K562 (cell line): Measurements from ENCODE around the gene SLC5A11. TPM values are rescaled to one million over a fixed set of nuclear protein-coding genes. Genes with fewer than 3 reads are reported as not detected.

Experiments used
- ATAC-seq: fragments of 200-7000 bp; cut with Tn5 transposase; 3 replicates; pipeline ENCODE4 v1.9.1; 2020; ENCODE audit warnings: moderate library complexity
- BruUV-seq: library from RNA; stranded (reverse); fragments of 400-500 nt; replicated peaks from 2 replicates; lab custom pipeline; 2021; lab: Mats Ljungman, UMichigan
- CTCF ChIA-PET: fragments of 300-600 bp; formaldehyde crosslinking; extraction: SDS; loops from one replicate; lab custom pipeline; 2021; ENCODE audit warnings: low intra/inter-chr PET ratio; lab: Yijun Ruan, JAX
- POLR2A ChIA-PET: fragments of 300-600, 350-650 bp; sonication (Branson Sonifier 250); formaldehyde crosslinking; extraction: SDS; loops from one replicate; lab custom pipeline; 2021; ENCODE audit warnings: antibody characterized with exemption, inconsistent platforms; lab: Yijun Ruan, JAX
- DNase-seq, 4 experiments: peaks; one replicate each; pipeline versions ENCODE4 v3.0.0 to v3.0.0-alpha.2; 2011 to 2018; ENCODE audit warnings: low spot score in 3 of 4, mixed read lengths in 3 of 4; ENCODE audit errors: extremely low read depth in 1 of 4
- FAIRE-seq: peaks from 2 replicates; lab custom pipeline; 2011; peaks lifted over from hg19 to GRCh38; lab: Jason Lieb, UNC
- H2AFZ ChIP-seq: 2 replicates; pipeline ENCODE4 v1.6.0; 2011; ENCODE audit warnings: low read depth, low read length, control low read depth, inconsistent platforms
- H3K27ac ChIP-seq: fragments of 200-600 bp; 3 replicates; pipeline ENCODE4 v1.8.0; 2011; ENCODE audit warnings: low read depth, mild to moderate bottlenecking, control low read depth, inconsistent platforms, low read length, moderate library complexity, mixed read lengths; ENCODE audit errors: extremely low read depth
- H3K27me3 ChIP-seq, 2 experiments: fragments of 300-600 bp in 1 of 2; 2 replicates in 1 of 2; 3 replicates in 1 of 2; pipeline versions ENCODE4 v1.6.0 to v1.8.0; 2011; ENCODE audit warnings: inconsistent platforms in 2 of 2, low read length in 2 of 2, mild to moderate bottlenecking in 1 of 2, mixed read lengths in 1 of 2, moderate library complexity in 1 of 2; ENCODE audit not compliant: control insufficient read depth in 2 of 2, insufficient read depth in 2 of 2
- H3K36me3 ChIP-seq: fragments of 300-600 bp; 3 replicates; pipeline ENCODE4 v1.8.0; 2011; ENCODE audit warnings: mild to moderate bottlenecking, low read length, inconsistent platforms; ENCODE audit not compliant: control insufficient read depth, insufficient read depth
- H3K4me1 ChIP-seq, 2 experiments: fragments of 200-600 bp in 1 of 2; replicated peaks in 1 of 2; 2 replicates in 1 of 2; 3 replicates in 1 of 2; pipeline versions ENCODE4 v1.5.1 to v1.8.0; 2011; ENCODE audit warnings: inconsistent platforms in 2 of 2, low read length in 2 of 2, mild to moderate bottlenecking in 1 of 2, mixed read lengths in 1 of 2, moderate library complexity in 1 of 2; ENCODE audit not compliant: control insufficient read depth in 2 of 2, insufficient read depth in 2 of 2
- H3K4me2 ChIP-seq: 2 replicates; pipeline ENCODE4 v1.6.1; 2011; ENCODE audit warnings: low read length, control low read depth, inconsistent platforms, mixed read lengths; ENCODE audit not compliant: insufficient read depth
- H3K4me3 ChIP-seq: fragments of 200-600 bp; sonication (generic), shearing (Covaris generic); 2 replicates; pipeline ENCODE4 v1.5.1; 2016; ENCODE audit warnings: control low read depth, inconsistent platforms
- H3K79me2 ChIP-seq: fragments of 200-600 bp; 3 replicates; pipeline ENCODE4 v1.8.0; 2011; ENCODE audit warnings: low read length, inconsistent platforms; ENCODE audit not compliant: control insufficient read depth, insufficient read depth
- H3K9ac ChIP-seq, 2 experiments: 2 replicates each; pipeline versions ENCODE4 v1.6.0 to v1.6.1; 2011; ENCODE audit warnings: low read depth in 2 of 2, low read length in 2 of 2, control low read depth in 1 of 2, inconsistent platforms in 1 of 2, mild to moderate bottlenecking in 1 of 2, mixed read lengths in 1 of 2; ENCODE audit not compliant: insufficient read depth in 1 of 2
- H3K9me1 ChIP-seq: one replicate; pipeline ENCODE4 v1.6.0; 2011; ENCODE audit warnings: inconsistent platforms, mild to moderate bottlenecking, low read length, moderate library complexity; ENCODE audit not compliant: control insufficient read depth, insufficient read depth
- H3K9me3 ChIP-seq: replicated peaks from 2 replicates; pipeline ENCODE4 v1.5.1; 2011; ENCODE audit warnings: low read depth, low read length, inconsistent platforms; ENCODE audit not compliant: control insufficient read depth, insufficient read depth
- H4K20me1 ChIP-seq: replicated peaks from 2 replicates; pipeline ENCODE4 v1.6.1; 2011; ENCODE audit warnings: low read length, inconsistent platforms, mixed read lengths; ENCODE audit not compliant: control insufficient read depth, insufficient read depth
- HIVEP1 ChIP-seq: fragments of 250-450 bp; sonication (Bioruptor Pico); IDR thresholded peaks from 2 replicates; pipeline ENCODE4 v1.4.0; 2020; ENCODE audit warnings: mild to moderate bottlenecking
- MCM5 ChIP-seq: fragments of 450-650 bp; IDR thresholded peaks from 2 replicates; pipeline ENCODE4 v1.6.1; 2016; ENCODE audit warnings: low read depth
- PYGO2 ChIP-seq: fragments of 450-650 bp; IDR thresholded peaks from 2 replicates; pipeline ENCODE4 v1.6.1; 2016; ENCODE audit warnings: mild to moderate bottlenecking, missing genetic modification characterization, moderate library complexity, missing compliant biosample characterization
- RAD21 ChIP-seq, 2 experiments: fragments of 250-450 bp in 1 of 2; fragments of 450-650 bp in 1 of 2; sonication (Bioruptor Pico) in 1 of 2; formaldehyde crosslinking in 1 of 2; IDR thresholded peaks in 1 of 2; conservative IDR thresholded peaks in 1 of 2; 2 replicates each; pipeline versions ENCODE4 v1.4.0 to v1.8.0; 2020 to 2022; ENCODE audit warnings: mild to moderate bottlenecking in 2 of 2, moderate library complexity in 1 of 2
- ZEB2 ChIP-seq: fragments of 450-650 bp; IDR thresholded peaks from 2 replicates; pipeline ENCODE4 v1.6.1; 2016
- ZFP91 ChIP-seq: sonication (generic); formaldehyde crosslinking; IDR thresholded peaks from 2 replicates; pipeline ENCODE4 v1.8.0; 2022; ENCODE audit warnings: mild to moderate bottlenecking, missing genetic modification reagents
- ZNF316 ChIP-seq: fragments of 450-650 bp; IDR thresholded peaks from 2 replicates; pipeline ENCODE4 v1.6.1; 2016
- ZNF407 ChIP-seq: fragments of 450-650 bp; IDR thresholded peaks from 2 replicates; pipeline ENCODE4 v1.6.1; 2016; ENCODE audit warnings: low read depth
- ZNF444 ChIP-seq: fragments of 250-450 bp; sonication (Bioruptor Pico); IDR thresholded peaks from 2 replicates; pipeline ENCODE4 v1.4.0; 2020; ENCODE audit warnings: mild to moderate bottlenecking, moderate library complexity
- WGBS: fragments of 100-300 bp; shearing (Covaris generic); methylation state at CpG from one replicate; pipeline ENCODE4 v1.1.6; 2016; ENCODE audit warnings: low coverage, mixed read lengths; ENCODE audit not compliant: insufficient coverage; ENCODE audit errors: missing lambda C conversion rate; 5-methylcytosine and 5-hydroxymethylcytosine counted together
- in situ Hi-C: fragments of 300-500 bp; cut with MboI; formaldehyde crosslinking; loops from 4 replicates; pipeline ENCODE4 v1.15.0; 2018; ENCODE audit warnings: inconsistent platforms, mixed read lengths
- intact Hi-C: fragments of 100-400 bp; cut with micrococcal nuclease; formaldehyde crosslinking; loops from 2 replicates; pipeline ENCODE4 v1.14.2; 2022
- polyA plus RNA-seq, 8 experiments: library from polyadenylated mRNA; depleted of rRNA in 4 of 8; stranded (reverse) in 5 of 8; unstranded in 3 of 8; fragments of >200 nt; fragmentation: Nextera tagmentation in 2 of 8; fragmentation: Illumina TruSeq in 1 of 8; extraction: Ambion mirVana in 2 of 8; extraction: Trizol in 1 of 8; gene quantifications; 2 replicates each; pipeline versions ENCODE4 v1.2.1 to v1.2.3, GENCODE V29; 2011 to 2014; ENCODE audit warnings: inconsistent platforms in 1 of 8, missing spikeins in 1 of 8
- total RNA-seq, 7 experiments: library from RNA; depleted of rRNA in 6 of 7; stranded (reverse); fragments of >200 nt in 6 of 7; fragmentation: Illumina TruSeq in 2 of 7; extraction: Trizol in 2 of 7; gene quantifications; 2 replicates each; pipeline versions ENCODE4 v1.2.1 to v1.2.3, GENCODE V29; 2011 to 2021; ENCODE audit warnings: low replicate concordance in 1 of 7

Gene SLC5A11
- total and polyA plus RNA-seq, 9 of the 15 experiments (the other 6 are each of a cell fraction or from before 2014, with no cell fraction given) = 0.04 to 0.25 (median 0.11) TPM; not detected in 3

GRCh38 chr16:24819462-24820040, 26.2 kb upstream of the SLC5A11 start:
- no peak for TF ChIP-seq RAD21 (CRISPR knock-in tag; conservative IDR thresholded peaks at IDR 0.05 in 1 of 2, IDR thresholded peaks at IDR 0.05 in 1 of 2)
- no peak for TF ChIP-seq HIVEP1
- TF ChIP-seq PYGO2 (tag) = no peak
- TF ChIP-seq ZNF316 = no peak
- TF ChIP-seq ZNF407 = no peak
- TF ChIP-seq ZNF444 = no peak
- no peak for TF ChIP-seq ZFP91 (CRISPR knock-in tag)
- no peak for TF ChIP-seq ZEB2
- TF ChIP-seq MCM5 = no peak
- no peak for DNase-seq
- Histone ChIP-seq H3K9me3 (no peaks in the 10 kb centered on the region), H4K20me1 (no peaks in the 10 kb centered on the region), H3K4me2 (no peak overlapping the region), H3K79me2 (no peaks in the 10 kb centered on the region), H2AFZ (no peak overlapping the region), H3K27ac (no peak overlapping the region), H3K36me3 (peaks cover 94% of the 10 kb centered on the region), H3K27me3 (no peaks in the 10 kb centered on the region), H3K4me3 (no peak overlapping the region), H3K9me1 (no peaks in the 10 kb centered on the region), H3K9ac (no peak overlapping the region), H3K4me1 (no peaks in the 10 kb centered on the region)
- CTCF ChIA-PET = no interaction called here
- FAIRE-seq = no peak
- in situ Hi-C loops = no loop called here
- intact Hi-C loops = no loop called here
- BruUV-seq = no TSS peak
- 97% methylated on average over 2 of the region's 2 CpGs for WGBS
- ATAC-seq = no peak
- POLR2A ChIA-PET = no interaction called here
